Subcutaneous abdominal adipose tissue (tissue), 5 donors: Measurements from ENCODE around the gene SVBP.
"Not testable (repeated sequence)": the region's sequence is repeated elsewhere in the genome, so short reads cannot be mapped to it uniquely, and the experiment has no call there.

Source experiments
- H3K27ac ChIP-seq: one replicate; pipeline ENCODE4 v1.7.0; 2013; ENCODE audit warnings: low read depth, mild to moderate bottlenecking, inconsistent platforms, low read length, moderate library complexity
- H3K27me3 ChIP-seq, 5 donors: one replicate each; pipeline ENCODE4 v1.7.0; 2013; ENCODE audit warnings: low read length in 5 of 5, inconsistent platforms in 1 of 5; ENCODE audit not compliant: control insufficient read depth in 5 of 5, insufficient read depth in 4 of 5
- H3K36me3 ChIP-seq, 5 donors: one replicate each; pipeline ENCODE4 v1.7.0; 2013; ENCODE audit warnings: low read length in 5 of 5; ENCODE audit not compliant: control insufficient read depth in 5 of 5, insufficient read depth in 5 of 5
- H3K4me1 ChIP-seq, 5 donors: one replicate each; pipeline ENCODE4 v1.7.0; 2013; ENCODE audit warnings: low read length in 5 of 5, mild to moderate bottlenecking in 3 of 5, moderate library complexity in 1 of 5; ENCODE audit not compliant: control insufficient read depth in 5 of 5, insufficient read depth in 5 of 5
- H3K4me3 ChIP-seq, 5 donors: one replicate each; pipeline ENCODE4 v1.7.0; 2013; ENCODE audit warnings: low read length in 5 of 5, low read depth in 1 of 5
- H3K9ac ChIP-seq, 5 donors: one replicate each; pipeline ENCODE4 v1.7.0; 2013; ENCODE audit warnings: low read length in 5 of 5, mild to moderate bottlenecking in 4 of 5, moderate library complexity in 3 of 5
- H3K9me3 ChIP-seq, 5 donors: one replicate each; pipeline ENCODE4 v1.7.0; 2013; ENCODE audit warnings: low read length in 5 of 5; ENCODE audit not compliant: control insufficient read depth in 5 of 5
- donor health status: healthy.
- donor health status: healthy.
- donor health status: healthy.
- donor health status: healthy.
- donor health status: healthy.

The SVBP gene

GRCh38 chr1:42816585-42817439 is at the start of gene SVBP, which contains the start of gene ERMAP:
TSS of gene SVBP (minus strand) at chr1:42817397. CDS start at chr1:42816544, 853 bp downstream.
TSS of gene ERMAP (plus strand) at chr1:42817122. CDS start at chr1:42830449, 13,327 bp downstream.
- Histone ChIP-seq H3K27ac (peak within 1 kb of the TSS; percentile 85), H3K27me3 (no peaks in the 10 kb centered on the region), H3K4me1 (peaks cover 6 to 27% (median 22%) of the 10 kb centered on the region in 5 donors), H3K9ac (peak within 1 kb of the TSS; percentile 88 to 94 (median 91)), H3K9me3 (no peaks in the 10 kb centered on the region), H3K4me3 (peak within 1 kb of the TSS; percentile 84 to 92 (median 88)), H3K36me3 (peaks cover 0 to 4% (median 3%) of the 10 kb centered on the region in 5 donors)

DNA sequence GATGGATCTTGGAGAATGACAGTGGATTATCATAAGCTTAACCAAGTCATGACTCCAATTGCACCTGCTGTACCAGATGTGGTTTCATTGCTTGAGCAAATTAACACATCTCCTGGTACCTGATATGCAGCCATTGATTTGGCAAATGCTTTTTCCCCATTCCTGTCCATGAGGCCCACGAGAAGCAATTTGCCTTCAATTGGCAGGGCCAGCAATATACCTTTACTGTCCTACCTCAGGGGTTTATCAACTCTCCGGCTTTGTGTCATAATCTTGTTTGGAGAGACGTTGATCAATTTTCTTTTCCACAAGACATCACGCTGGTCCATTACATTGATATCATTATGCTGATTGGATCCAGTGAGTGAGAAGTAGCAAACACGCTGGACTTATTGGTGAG is 49.4 kb upstream of the SVBP start:
- Histone ChIP-seq H3K36me3 (no peaks in the 10 kb centered on the region), H3K4me3 (no peak overlapping the region), H3K27me3 (peaks cover 0 to 6% (median 0%) of the 10 kb centered on the region in 5 donors), H3K4me1 (no peaks in the 10 kb centered on the region), H3K9me3 (peaks cover 0 to 2% (median 0%) of the 10 kb centered on the region in 5 donors), H3K9ac (no peak overlapping the region), H3K27ac (no peak overlapping the region)

- Histone ChIP-seq H3K4me3 (no peak overlapping the region), H3K36me3 (no peaks in the 10 kb centered on the region), H3K27me3 (peaks cover 0 to 6% (median 0%) of the 10 kb centered on the region in 5 donors), H3K9me3 (peaks cover 0 to 6% (median 0%) of the 10 kb centered on the region in 5 donors), H3K4me1 (peaks cover 0 to 6% (median 0%) of the 10 kb centered on the region in 5 donors), H3K9ac (no peak overlapping the region), H3K27ac (no peak overlapping the region)
Observed at GRCh38 chr1:42861014-42861399, 43.8 kb upstream of the SVBP start.

- H3K4me1 ChIP-seq = peaks cover 0 to 7% (median 0%) of the 10 kb centered on the region in 5 donors
- H3K9ac ChIP-seq = no peak overlapping the region
- peaks cover 0 to 6% (median 0%) of the 10 kb centered on the region in 5 donors for H3K27me3 ChIP-seq
- H3K9me3 ChIP-seq = peaks cover 0 to 6% (median 0%) of the 10 kb centered on the region in 5 donors
- H3K27ac ChIP-seq = no peak overlapping the region
- no peaks in the 10 kb centered on the region for H3K36me3 ChIP-seq
- H3K4me3 ChIP-seq = no peak overlapping the region
Observed at GRCh38 chr1:42860339-42861013, 43.3 kb upstream of the SVBP start.

DNA sequence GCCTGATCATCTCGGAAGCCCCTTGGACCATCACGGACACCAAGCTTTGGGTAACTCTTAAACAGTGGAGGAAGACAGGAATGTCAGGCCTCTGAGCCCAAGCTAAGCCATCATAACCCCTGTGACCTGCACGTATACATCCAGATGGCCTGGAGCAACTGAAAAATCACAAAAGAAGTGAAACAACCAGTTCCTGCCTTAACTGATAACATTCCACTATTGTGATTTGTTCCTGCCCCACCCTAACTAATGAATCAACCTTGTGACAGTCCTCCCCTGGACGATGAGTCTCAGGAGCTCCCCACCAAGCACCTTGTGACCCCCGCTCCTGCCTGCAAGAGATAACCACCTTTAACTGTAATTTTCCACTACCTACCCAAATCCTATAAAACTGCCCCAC is 42.2 kb upstream of the SVBP start:
- not testable (repeated sequence) for H3K9me3 ChIP-seq, H3K9ac ChIP-seq, H3K27me3 ChIP-seq, H3K4me3 ChIP-seq, H3K36me3 ChIP-seq, H3K27ac ChIP-seq, H3K4me1 ChIP-seq

DNA sequence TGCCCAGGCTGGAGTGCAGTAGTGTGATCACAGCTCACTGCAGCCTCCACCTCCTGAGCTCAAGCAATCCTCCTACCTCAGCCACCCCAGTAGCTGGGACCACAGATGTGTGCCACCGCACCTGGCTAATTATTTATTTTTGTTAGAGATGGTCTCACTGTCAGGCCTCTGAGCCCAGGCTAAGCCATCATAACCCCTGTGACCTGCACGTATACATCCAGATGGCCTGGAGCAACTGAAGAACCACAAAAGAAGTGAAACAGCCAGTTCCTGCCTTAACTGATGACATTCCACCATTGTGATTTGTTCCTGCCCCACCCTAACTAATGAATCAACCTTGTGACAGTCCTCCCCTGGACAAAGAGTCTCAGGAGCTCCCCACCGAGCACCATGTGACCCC is 39.4 kb upstream of the SVBP start:
- H3K9ac ChIP-seq, H3K36me3 ChIP-seq, H3K27ac ChIP-seq, H3K4me3 ChIP-seq, H3K9me3 ChIP-seq, H3K27me3 ChIP-seq: not testable (repeated sequence)
- peaks cover 0 to 15% (median 3%) of the 10 kb centered on the region in 5 donors for H3K4me1 ChIP-seq

DNA sequence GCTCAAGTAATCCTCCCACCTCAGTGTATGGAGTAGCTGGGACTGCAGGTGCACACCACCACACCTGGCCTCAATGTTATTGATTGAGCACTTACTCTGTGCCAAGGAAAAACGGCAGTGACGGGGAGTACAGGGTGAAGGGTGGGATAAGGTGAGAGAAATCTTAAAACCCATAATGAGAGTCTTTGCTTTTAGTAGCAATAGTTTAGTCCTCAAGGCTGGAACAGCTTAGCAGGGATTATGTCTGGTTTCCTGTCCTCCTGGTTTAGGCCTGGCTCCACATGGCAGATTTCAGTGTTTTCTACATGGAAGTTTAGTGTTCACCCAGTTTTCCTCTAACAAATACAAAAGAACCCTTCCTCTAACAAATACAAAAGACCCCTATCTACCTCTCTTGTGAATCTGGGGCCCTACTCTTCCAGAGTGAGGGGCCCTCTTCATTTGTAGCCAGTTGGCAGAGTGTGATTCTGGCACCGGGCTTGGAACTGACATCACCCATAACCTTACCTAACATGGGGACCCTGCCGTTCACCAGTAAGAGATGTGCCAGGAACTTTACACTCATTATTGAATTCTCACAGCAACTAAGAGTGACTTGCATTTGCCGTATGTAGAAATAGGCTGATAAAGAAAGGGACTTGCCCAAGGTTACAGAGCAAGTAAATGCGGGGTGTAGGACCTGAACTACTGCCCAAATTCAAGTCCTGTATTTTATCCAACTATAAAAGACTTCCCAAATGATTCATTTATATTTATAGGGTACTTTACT is 36.1 kb upstream of the SVBP start:
- H3K4me3 ChIP-seq = no peak overlapping the region
- peak overlapping the region; percentile 87 for H3K27ac ChIP-seq
- peaks cover 0 to 15% (median 3%) of the 10 kb centered on the region in 5 donors for H3K4me1 ChIP-seq
- H3K9ac ChIP-seq = peak overlapping the region in 3 of 5 donors; percentile 19 to 52 (median 43)
- peaks cover 0 to 28% (median 18%) of the 10 kb centered on the region in 5 donors for H3K36me3 ChIP-seq
- H3K27me3 ChIP-seq = no peaks in the 10 kb centered on the region
- H3K9me3 ChIP-seq = peaks cover 4 to 9% (median 8%) of the 10 kb centered on the region in 5 donors

DNA sequence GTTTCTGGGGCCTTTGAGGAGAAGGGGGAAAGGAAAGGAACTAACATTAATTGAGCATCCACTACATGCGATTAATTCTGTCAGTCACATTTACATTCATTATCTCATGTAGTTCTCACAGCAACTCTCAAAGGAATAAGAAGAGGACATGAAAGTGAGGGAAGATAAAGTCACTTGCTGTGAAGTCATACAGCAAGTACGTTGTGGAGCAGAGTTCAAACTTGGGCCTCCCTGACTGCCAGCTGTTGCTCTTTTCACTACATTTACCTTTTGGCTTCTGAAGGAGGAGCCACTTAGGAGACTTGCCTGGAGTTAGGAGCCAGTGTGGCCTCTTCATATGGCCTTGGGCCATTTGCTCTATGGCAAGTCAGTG is 35.4 kb upstream of the SVBP start:
- Histone ChIP-seq H3K4me1 (peaks cover 0 to 21% (median 9%) of the 10 kb centered on the region in 5 donors), H3K4me3 (no peak overlapping the region), H3K9ac (peak overlapping the region in 2 of 5 donors; percentile 4 to 52), H3K27ac (peak overlapping the region; percentile 87), H3K9me3 (peaks cover 4 to 9% (median 8%) of the 10 kb centered on the region in 5 donors), H3K27me3 (no peaks in the 10 kb centered on the region), H3K36me3 (peaks cover 0 to 28% (median 18%) of the 10 kb centered on the region in 5 donors)

DNA sequence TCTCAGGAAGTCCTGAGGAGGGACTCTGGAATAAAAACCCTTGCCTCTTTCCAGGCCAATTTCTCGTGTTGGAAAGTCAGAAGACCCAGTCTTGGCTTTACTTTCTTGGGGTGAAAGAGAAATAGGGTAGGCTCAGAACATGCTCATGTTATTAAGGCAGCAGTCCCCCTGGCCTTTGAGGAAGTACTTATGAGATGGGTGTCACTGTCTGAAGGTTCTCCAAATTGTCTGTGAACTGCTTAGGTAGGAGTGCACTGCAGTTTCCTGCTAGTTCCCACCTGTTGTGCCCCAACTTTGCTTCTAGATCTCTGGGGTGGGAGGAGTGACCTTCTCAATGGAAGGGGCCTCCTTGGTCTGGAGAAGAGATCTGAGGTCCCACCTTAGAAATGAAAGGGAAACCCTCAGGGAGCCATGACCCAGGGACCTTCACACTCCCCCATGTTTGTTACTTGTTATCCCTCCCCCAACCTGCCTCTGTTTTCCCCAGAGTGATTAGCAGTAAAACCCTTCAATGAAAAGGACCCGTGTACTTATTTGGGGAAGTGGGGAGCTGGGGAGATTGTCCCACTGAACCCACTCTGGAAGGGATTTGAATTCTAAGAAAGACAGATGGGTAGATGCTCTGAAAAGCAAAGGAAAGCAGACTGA is 34.9 kb upstream of the SVBP start:
- peaks cover 2 to 26% (median 14%) of the 10 kb centered on the region in 5 donors for H3K4me1 ChIP-seq
- no peaks in the 10 kb centered on the region for H3K27me3 ChIP-seq
- no peak overlapping the region for H3K4me3 ChIP-seq
- peak overlapping the region; percentile 87 for H3K27ac ChIP-seq
- H3K9me3 ChIP-seq = peaks cover 4 to 9% (median 8%) of the 10 kb centered on the region in 5 donors
- peak overlapping the region in 1 of 5 donors; percentile 25 for H3K9ac ChIP-seq
- peaks cover 0 to 28% (median 18%) of the 10 kb centered on the region in 5 donors for H3K36me3 ChIP-seq
